ENCODE measurements around the gene DCBLD2.
"Not testable (repeated sequence)": the region's sequence is repeated elsewhere in the genome, so short reads cannot be mapped to it uniquely, and the experiment has no call there.

DCBLD2 gene

GRCh38 chr3:98843266-98843959 lies 58.1 kb downstream of the DCBLD2 start:
- no peak for DNase-seq

GRCh38 chr3:98839846-98840245 lies 61.6 kb downstream of the DCBLD2 start:
- no peak for DNase-seq

GRCh38 chr3:98831060-98831459 lies 70.4 kb downstream of the DCBLD2 start:
- DNase-seq: not testable (repeated sequence)

DNA sequence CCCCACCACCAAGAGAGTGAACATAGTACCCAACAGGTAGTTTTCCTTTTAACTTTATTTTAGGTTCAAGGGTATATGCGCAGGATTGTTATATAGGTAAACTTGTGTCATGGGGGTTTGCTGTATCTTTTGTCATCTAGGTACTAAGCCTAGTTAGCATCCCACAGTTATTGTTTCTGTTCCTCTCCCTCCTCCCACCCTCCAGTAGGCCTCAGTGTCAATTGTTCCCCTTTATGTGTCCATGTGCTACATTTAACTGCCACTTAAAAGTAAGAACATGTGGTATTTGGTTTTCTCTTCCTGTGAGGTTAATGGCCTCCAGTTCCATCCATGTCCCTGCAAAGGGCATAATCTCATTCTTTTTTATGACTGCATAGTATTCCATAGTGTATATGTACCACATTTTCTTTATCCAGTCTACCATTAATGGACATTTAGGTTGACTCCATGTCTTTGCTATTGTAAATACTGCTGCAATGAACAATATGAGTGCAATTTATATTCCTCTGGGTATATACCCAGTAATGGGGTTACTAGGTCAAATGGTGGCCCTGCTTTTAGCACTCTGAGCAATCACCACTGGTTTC lies 72.2 kb downstream of the DCBLD2 start:
- DNase-seq: no peak

DNA sequence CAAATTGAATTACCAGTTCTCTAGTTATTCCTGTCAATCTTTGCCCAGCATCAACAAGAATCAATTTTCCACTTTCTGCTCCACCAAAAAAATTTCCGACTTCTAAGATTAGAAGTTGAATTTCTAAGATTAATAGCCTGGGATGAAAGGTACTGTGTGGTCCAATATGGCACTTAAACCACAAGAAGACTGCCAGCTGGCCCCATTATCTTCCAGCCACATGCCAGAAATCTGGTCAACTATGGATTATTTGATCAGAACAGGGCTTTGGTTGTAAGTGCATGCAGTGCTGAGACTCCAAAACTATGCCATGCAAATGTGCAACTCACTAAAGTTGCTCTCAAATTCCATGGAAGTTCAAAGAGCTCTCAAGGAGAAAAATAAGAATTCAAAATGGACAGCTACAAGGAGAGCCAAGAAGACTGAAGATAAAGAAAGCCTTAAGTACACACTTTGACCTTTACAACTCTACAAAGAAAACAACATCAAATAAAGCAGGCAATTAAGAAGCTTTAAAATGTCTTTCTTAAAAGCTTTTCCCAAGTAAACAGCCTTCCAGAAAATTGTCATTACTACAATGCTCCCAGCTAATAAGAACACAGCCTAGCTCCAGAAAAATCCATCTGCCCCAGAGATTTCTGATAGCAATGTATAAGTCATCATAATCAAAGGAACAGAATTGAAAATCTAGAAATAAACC lies 74.1 kb downstream of the DCBLD2 start:
- no peak for DNase-seq

GRCh38 chr3:98826126-98826525 lies 75.4 kb downstream of the DCBLD2 start:
- no peak for DNase-seq

GRCh38 chr3:98824256-98824655 lies 77.2 kb downstream of the DCBLD2 start:
- DNase-seq: no peak

GRCh38 chr3:98823791-98824190 lies 77.7 kb downstream of the DCBLD2 start:
- DNase-seq: no peak

DNA sequence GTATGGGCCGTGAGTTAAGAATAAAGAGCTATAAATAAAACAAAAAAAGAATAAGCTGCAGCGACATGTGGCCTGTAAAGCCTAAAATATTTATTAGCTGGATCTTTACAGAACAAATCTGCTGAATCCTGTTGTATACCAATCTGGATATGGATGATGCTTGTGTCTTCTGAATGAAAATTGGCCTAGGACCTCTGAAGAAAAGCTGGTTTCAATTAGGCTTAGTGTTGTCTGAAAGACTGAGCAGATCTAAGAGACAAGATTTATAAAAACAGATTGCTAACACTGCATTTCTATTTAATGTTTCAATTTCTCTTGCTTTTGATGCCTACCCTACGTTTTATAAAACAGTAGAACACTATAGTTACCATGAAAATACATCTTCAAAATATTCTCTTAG lies 80.4 kb downstream of the DCBLD2 start:
- DNase-seq: no peak

DNA sequence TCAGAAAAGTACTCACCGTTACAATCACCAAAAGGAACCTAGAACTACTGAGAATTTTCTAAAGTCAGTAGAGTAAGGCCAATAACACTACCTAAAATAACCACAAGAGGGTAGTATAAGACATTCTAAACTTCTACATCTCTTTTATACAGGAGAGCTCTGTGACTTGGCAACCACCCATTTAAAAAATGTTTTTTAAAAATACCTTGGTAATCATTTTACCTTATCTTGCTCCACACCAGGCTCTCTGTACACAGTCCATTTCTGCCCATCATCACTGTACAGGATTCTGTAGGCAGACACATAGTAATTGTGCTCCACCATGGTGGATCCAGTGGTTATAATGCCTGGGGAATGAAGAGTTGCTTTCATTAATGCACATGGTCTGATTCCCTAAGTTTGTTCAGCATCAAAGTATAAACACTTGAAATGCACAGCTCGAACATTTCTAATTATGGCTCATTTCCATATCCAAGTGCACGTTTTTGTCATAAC lies 83.9 kb downstream of the DCBLD2 start:
- DNase-seq: peak; percentile 36

DNA sequence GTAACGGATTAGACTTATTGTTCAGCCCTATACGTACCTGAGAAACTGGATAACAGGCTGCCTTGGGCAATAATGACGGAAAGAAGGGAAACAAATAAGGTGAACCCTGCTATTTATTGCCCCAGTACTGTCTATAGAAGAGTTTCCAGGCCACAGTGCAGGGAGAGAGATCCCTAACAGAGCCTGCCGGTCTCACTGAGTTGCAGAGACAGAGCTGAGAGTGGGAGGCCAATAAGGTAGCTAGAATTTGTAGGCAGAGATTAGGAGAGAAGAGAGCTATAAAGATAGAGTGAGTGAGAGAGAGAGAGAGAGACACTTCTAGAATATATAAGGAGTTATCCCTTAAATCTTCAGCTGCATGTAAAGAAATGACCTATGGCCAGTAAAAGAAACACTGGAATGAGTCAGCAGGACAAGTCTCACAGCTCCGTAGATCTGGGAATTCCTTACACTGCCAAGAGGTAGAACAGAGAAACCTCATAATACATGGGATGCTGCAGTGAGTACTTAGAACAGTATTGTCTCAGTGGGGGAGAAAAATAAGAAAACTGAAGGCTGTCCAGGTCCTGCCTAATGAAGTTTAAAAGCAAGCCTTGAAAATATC lies 86.6 kb downstream of the DCBLD2 start:
- DNase-seq: no peak

DNA sequence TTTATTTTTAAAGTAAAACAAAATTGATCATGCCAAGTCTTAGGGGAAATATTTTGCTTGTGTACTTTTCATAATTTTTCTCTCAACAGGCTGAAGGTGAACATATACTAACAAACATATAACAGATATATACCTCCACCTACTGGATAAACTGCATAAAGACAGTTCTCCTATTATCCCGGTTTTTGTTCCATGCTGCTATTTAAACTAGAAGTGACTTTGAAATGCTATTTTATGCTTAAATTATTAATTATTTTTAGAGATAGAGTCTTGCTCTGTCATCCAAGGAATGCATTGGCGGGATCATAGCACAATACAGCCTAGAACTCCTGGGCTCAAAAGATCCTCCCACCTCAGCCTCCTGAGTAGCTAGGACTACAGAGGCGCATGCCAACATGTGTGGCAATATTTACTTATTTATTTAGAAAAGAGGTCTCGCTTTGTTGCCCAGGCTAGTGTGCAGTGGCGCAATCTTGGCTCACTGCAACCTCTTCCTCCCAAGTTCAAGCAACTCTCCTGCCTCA lies 88.6 kb downstream of the DCBLD2 start:
- DNase-seq: no peak

DNA sequence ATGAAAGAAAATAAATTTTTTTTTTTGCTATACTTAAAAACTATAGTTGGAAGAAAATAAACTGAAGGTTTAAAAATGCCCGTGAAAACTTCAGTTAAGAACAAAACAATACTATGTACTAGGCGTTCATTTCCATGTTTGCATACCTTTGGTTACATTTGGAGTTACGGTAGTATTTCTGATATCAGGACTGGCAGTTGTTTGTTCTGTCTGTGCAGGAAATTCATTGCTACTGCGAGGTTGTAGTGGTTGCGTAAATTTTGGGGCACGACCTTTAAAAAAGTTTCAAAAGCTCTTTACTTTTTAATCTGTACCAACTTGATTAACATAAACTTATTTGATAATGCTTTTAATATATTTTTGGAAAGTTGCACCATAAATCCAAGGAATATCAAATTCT lies 90.4 kb downstream of the DCBLD2 start:
- DNase-seq: no peak

DNA sequence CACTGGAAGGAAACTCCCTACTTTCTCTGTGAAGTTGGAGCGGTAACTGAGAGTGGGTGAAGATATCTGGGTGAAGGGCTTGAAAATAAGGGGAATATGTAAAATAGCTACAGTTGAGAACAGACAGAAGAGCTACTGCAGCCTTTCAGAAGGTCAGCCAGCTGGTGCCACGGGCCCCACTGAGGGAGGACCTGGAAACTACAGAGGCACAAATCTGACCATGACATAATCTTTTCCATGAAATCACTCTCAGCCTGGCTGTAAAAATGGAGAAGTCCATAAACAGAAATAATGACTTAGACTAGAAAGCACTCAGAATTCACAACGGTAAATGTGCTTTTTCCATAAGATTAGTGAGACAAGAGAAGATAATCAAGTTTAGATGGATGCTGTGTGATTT lies 91.9 kb downstream of the DCBLD2 start:
- DNase-seq: no peak

DNA sequence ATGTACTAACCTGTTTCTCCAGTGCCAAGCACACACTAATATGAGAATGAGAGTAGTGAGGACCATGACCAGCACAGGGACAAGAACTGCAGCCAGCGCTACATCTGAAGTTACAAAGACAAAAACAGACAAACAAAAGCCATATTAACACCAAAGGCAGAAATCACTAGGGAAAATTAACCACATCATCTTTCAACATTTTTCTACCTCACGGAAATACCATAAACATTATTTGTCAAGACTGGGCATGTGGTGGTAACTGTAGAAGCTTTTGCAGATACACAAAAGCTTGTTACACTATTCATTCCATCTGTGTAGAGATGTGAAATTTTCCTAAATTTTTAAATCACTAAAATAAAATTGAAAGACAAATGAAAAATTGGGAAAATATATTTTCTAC lies 93.4 kb downstream of the DCBLD2 start:
- no peak for DNase-seq

GRCh38 chr3:98807561-98807960 lies 93.9 kb downstream of the DCBLD2 start:
- DNase-seq: no peak

DNA sequence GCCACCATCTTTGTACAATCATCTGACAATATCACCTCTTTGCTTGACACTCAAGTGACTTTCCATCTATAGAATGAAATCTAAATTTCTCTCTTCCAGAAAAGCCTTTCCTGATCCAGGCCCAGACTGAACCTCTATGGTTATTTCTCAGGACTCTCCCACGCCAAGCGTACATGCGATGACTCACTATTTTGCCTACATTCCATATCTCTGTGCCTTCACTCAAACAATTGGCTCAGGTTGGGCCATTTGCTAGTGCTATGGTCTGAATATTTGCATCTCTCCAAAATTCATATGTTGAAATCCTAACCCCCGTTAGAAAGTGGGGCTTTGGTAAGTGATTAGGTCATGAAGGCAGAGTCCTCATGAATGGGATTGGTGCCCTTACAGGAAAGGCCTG lies 94.5 kb downstream of the DCBLD2 start:
- DNase-seq: no peak

DNA sequence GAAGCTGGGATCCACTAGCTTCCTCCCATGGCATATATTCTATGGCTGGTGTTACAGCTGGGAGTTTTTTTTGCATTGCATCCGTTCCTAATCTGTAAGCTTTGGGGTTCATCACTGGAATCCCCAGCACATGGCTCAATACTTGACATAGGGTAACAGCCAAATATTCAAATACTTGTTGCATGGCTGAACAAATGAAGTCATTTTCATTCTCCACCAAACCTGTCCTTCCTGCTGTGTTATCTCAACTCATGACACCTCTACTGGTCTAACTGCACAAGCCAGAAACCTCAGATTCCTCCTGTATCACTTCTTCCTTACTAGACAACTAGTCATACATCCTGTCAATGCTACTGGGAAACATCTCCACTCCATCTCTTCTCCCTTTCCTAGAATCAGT lies 95.0 kb downstream of the DCBLD2 start:
- no peak for DNase-seq

DNA sequence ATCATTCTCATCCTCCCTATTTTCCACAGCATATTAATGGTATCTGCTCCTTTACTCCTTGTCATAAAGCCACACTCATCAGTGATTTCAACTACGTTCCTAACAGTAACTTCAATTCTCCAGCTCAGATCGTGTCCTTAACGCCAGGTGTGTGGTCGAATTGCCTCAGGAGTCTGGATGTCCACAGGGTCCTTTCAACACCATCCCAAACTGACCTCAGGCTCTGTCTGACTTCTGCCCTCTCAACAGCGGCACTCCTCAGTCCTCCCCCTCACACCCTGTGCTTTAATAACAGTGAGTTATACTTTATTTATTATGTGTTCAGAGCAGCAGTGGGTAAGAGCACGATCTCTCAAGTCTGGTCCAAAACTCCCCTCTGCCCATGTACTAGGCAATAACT lies 95.9 kb downstream of the DCBLD2 start:
- DNase-seq: no peak

GRCh38 chr3:98801043-98801747 lies 100.3 kb downstream of the DCBLD2 start:
- no peak for DNase-seq

DNA sequence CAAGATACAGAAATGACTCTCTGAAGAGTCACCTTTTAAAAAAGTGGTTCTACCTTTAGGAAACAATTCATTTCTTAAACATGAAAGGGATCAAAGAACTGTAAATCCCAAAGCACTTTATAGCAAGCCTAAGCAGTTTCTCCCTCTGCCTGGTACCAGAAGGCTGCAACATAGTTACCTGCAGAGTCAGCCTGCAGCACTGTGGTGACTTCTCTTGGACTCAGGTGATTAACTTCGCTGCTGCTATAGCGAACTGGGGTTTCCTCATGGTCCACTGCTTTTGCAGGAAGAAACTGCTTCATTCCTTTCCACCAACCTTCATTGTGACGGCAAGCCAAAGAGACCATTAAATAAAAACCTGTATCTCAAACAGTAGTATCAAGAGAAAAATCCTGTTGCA lies 101.1 kb downstream of the DCBLD2 start:
- DNase-seq: no peak

- no peak for DNase-seq
Observed at GRCh38 chr3:98799479-98799878, 102.0 kb downstream of the DCBLD2 start.

Measured in right kidney (tissue), 1 donor.